HG03175 (cell line): ENCODE measurements around the gene PAH.

Experiments
- ATAC-seq: cut with Tn5 transposase; IDR thresholded peaks from one replicate; pipeline ENCODE4 v1.9.1; 2021; ENCODE audit warnings: mild to moderate bottlenecking, moderate library complexity; ENCODE audit not compliant: unreplicated experiment

The PAH gene

DNA sequence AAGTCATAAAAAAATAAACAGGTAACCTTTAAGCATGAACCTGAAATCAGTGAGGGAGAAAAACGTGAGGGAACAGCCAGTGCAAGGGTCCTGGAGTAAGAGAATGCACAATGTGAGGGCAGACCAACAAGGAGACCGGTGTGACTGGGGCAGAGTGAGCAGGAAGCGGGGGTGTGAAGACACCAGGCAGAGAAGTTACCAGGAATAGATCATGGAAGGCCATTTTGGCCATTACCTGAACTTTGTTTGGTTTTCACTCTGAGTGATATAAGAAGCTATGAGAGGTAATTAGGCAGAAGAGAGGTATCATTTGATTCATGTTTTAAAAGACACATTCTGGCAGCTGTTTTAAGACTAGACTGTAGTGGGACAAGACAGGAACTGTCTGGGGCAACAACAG lies 15.0 kb downstream of the PAH start:
- no peak for ATAC-seq

- no peak for ATAC-seq
These were observed 16.7 kb downstream of the PAH start for GRCh38 chr12:102900389-102900788.

GRCh38 chr12:102896067-102896466 lies 21.0 kb downstream of the PAH start:
- no peak for ATAC-seq

GRCh38 chr12:102891756-102892155 lies 25.3 kb downstream of the PAH start:
- ATAC-seq, result no peak

DNA sequence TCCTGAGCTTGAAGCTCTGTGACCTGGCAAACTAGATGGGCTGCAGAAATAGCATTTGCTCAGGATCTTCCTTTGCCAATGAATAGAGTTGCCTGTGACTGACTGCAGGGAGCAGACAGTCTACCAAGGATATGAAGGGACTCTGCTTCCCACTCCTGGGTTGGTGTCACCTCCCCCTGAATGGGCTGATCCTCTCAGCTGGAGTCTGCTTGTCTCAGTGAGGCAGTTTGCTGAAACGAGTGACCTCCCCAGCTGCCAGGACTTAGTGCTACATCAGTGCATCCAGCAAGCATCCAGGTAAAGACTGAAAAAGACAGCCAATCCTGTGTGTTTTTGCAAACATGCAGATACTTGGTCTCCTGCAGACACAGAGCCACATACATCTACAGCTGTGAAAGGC lies 28.5 kb downstream of the PAH start:
- ATAC-seq, result no peak

DNA sequence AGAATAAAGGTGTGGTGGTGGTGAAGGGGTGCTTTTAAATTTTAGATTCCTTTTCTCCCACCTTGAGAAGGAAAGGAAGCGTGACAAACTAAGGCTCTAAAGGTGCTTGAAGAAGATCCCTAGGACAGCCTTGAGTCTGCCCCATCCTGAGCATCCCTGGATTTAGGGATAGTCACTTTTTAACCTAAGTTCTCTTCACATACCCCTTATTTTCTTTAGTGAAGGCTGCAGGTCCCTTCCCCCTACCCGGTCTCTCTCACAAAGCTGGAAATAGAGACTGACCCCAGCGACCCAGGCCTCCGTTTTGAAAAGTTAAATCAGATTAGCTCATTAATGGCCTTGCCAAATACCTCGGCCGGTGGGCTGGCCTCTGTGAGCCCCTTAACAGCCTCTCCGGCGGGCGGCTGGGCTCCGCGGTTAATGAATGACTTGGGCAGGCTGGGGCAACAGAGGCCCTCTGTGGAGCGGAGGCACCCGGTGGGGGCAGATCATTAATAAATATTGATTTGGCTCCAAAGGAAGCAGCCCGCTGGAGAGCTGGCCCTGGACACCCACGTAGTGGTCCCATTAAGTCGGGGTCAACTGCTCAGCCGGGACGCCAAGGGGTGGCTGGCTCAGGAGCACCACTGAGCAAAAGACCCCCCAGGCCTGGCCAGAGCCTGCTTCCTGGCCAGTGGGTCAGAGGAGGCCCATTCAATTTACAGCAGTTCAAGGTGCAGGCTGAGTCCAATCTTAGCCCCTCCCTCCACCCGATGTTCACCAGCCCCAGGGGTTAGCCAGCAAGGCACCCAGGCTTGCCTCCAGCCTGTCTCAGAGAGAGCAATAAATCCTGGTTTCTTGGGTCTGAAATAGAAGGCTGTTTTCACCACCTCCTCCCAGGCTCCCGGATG lies 31.8 kb downstream of the PAH start:
- no peak for ATAC-seq

- ATAC-seq, result no peak
These were observed 33.7 kb downstream of the PAH start for GRCh38 chr12:102883204-102883799.

- ATAC-seq, result no peak
These were observed 36.3 kb downstream of the PAH start for GRCh38 chr12:102880783-102881182.

GRCh38 chr12:102879144-102879763 lies 37.8 kb downstream of the PAH start:
- peak; percentile 78 for ATAC-seq

GRCh38 chr12:102876883-102877282 lies 40.2 kb downstream of the PAH start:
- no peak for ATAC-seq

DNA sequence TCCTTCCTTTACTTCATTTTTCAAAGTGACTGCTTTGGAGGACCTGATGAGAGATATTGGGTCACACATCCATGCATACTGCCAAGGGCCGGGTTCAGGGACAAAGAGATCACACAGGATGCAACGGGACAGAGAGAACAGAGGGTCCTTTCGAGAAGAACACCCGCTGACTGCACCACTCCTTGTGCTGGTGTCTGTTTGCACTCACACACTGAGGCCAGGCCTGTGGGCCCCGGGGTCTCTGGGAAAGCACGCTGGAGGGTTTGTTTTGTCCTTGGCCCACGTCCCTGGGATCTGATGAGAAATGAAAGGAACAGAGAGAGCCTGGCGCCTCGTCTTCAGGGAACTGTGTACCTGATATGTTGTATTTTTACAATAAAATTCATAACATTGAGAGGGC lies 42.2 kb downstream of the PAH start:
- no peak for ATAC-seq

DNA sequence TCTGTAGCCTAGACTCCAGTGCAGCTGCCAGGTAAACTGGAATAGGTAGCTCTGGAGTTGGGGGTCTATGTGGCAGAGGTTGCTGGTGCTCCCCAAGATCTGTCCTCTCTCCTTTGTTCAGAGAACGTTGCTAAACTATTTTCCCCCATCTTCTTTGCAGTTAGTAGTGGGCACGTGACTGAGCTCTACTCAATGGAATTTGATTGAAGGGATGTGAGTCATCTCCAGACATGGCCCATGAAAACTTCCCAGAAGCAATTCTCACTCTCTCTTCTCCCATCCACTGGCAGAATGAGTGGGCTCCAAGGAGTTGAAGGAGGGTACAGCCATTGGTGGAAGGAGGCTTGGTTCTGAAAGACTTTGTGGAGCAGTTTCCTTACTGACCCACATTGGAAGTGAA lies 44.0 kb downstream of the PAH start:
- no peak for ATAC-seq

DNA sequence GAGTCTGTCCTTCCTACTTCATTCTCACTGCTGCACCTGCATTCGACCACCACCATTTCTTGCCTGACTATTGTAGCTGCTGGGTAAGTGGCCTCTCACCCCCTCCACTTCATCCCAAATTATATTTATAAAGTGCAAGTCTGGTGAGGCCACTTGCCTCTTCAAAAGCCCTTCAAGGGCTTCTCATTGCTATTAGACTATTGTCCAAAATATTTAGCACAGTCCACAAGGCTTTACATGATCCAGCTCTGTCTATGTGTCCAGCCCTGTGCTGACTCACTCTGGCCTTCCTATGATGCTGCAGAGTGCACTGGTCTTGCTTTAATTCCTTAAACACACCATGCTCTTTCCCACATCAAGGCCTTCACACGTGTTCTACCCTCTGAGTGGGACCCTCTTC lies 46.0 kb downstream of the PAH start:
- no peak for ATAC-seq

- ATAC-seq, result no peak
These were observed 47.5 kb downstream of the PAH start for GRCh38 chr12:102869571-102869970.

DNA sequence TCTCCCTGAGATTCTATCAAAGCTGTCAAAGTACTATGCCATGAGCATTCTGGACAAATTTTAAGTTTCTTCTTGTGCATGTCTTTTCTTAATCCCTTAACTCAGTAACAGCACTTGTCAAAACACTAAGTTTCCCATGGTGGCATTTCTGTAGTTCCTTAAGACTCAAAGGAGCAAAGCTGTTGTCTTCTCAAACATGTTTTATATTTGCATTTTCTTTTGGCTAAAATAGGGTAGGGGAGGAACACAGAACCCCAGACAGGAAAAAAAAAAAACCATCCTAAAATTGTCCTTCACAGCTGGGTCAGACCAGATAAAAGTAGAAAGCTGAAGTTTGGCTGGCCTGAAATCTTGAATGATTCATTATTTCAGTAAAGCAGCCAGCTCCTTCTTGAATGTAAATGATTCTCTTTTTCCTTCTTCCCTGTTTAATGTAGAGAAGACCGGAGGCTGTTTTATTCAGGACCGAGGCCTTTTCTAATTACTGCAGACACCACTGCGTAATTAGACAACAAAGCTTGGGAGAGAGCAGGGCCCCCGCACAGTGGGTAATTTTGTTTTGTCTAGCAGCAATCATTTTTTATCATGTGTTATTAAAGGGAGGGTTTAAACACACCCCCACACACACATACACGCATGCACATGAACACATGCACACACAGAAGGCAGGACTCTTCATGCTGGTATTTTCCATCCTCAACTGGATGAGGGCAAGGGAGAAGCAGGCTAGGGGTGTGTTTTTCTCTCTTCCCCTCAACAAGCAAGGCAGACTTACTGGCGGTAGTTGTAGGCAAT lies 51.0 kb downstream of the PAH start:
- ATAC-seq, result no peak

- no peak for ATAC-seq
These were observed 54.6 kb downstream of the PAH start for GRCh38 chr12:102862486-102862885.

- ATAC-seq, result no peak
These were observed 65.8 kb downstream of the PAH start for GRCh38 chr12:102851246-102851645.

- no peak for ATAC-seq
These were observed 67.2 kb downstream of the PAH start for GRCh38 chr12:102849722-102850447.

DNA sequence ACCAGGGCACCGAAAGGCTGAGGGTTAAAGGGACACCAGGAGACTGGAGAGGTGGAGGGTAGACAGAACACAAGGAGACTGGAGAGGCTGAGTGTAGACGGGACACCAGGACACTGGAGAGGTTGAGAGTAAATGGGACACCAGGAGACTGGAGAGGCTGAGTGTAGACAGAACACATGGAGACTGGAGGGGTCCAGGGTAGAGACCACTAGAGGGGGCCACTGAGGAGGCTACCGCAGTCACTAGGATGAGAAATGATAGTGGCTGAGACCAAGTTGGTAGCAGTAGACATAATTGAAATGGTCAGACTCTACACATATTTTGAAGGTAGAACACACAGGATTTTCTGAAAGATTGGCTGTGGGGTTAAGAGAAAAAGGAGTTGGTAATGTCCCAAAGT lies 68.2 kb downstream of the PAH start:
- ATAC-seq, result no peak

- no peak for ATAC-seq
These were observed 69.9 kb downstream of the PAH start for GRCh38 chr12:102847131-102847530.
